Sciatic nerve (tissue), 2 donors: Measurements from ENCODE around the gene NUP210. TPM values are rescaled to one million over a fixed set of nuclear protein-coding genes. Genes with fewer than 3 reads are reported as not detected.
A peak's percentile ranks its signal among the peaks of the same experiment; 100 is the strongest.

Experiments used
- ATAC-seq: fragments of 200-7000 bp; cut with Tn5 transposase; one replicate; pipeline ENCODE4 v1.9.1; 2020; ENCODE audit warnings: mild to moderate bottlenecking, moderate library complexity
- DNase-seq: peaks from one replicate; pipeline ENCODE4 v3.0.0-alpha.2; 2020; ENCODE audit warnings: low spot score
- intact Hi-C: fragments of 100-400 bp; cut with DNase I; formaldehyde crosslinking; loops from one replicate; pipeline ENCODE4 v1.14.2; 2022
- total RNA-seq: library from RNA; stranded (reverse); fragmentation: NEBNext Ultra II Directional; extraction: Animal tissue kit (Norgen Biotek cat#: 25700); gene quantifications from one replicate; pipeline ENCODE4 v1.2.1, GENCODE V29; 2021
- donor health status: DM: no; HTN: no; CAD: no.
- donor health status: DM: no; HTN: no; CAD: no.

The NUP210 gene
- total RNA-seq, 1 donor from 2014 or later, result 5.5 TPM

- intact Hi-C loops, result no loop called here
- no peak for ATAC-seq
- DNase-seq, result no peak
These were observed 55.4 kb downstream of the NUP210 start for GRCh38 chr3:13364602-13365271.

DNA sequence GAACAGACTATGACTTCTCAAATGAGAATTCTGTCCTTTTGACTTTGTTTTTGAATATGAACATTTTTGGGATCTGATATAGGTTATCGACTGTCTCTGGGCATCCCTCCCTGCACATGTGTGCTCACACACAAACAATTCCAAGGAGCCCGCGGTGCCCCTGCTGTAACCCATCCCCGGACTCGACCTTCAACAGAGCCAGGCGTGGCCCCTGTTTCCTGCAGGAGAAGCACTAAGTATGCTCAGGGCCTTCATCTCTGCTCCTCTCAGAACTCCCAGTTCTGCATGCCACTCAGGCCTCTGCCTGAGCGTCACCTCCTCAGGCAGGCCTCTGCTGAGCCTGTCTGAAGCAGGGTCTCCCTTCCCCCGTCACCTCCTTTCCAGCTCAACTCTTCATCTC lies 57.6 kb downstream of the NUP210 start:
- DNase-seq, result no peak
- intact Hi-C loops, result no loop called here
- ATAC-seq, result no peak

DNA sequence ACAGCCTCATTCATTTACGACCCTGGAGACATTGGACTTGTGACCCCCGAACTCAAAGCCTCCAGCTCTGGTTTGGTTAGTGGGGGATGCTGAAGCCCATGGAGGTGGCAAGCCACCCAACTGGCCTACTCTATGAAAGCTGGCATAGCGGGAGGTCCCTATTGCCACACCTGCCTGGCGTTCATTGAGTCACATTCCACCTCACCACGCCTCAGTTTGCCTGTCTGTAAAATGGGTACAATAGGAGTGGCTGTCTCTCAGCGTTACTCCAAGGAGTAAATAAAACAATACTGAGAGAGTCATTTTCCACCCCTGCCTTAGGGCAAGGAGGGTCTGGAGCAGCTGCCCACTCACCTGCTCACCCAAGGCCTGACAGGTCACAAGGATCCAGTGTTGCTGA lies 60.2 kb downstream of the NUP210 start:
- no peak for DNase-seq
- ATAC-seq, result no peak
- intact Hi-C loops, result no loop called here

GRCh38 chr3:13358643-13359042 lies 61.5 kb downstream of the NUP210 start:
- intact Hi-C loops, result no loop called here
- DNase-seq, result no peak
- no peak for ATAC-seq

- ATAC-seq (no peak), DNase-seq (no peak)
- intact Hi-C loops, result no loop called here
These were observed 62.1 kb downstream of the NUP210 start for GRCh38 chr3:13358051-13358450.

- DNase-seq (no peak), ATAC-seq (no peak)
- intact Hi-C loops, result no loop called here
These were observed 63.0 kb downstream of the NUP210 start for GRCh38 chr3:13357074-13357473.

DNA sequence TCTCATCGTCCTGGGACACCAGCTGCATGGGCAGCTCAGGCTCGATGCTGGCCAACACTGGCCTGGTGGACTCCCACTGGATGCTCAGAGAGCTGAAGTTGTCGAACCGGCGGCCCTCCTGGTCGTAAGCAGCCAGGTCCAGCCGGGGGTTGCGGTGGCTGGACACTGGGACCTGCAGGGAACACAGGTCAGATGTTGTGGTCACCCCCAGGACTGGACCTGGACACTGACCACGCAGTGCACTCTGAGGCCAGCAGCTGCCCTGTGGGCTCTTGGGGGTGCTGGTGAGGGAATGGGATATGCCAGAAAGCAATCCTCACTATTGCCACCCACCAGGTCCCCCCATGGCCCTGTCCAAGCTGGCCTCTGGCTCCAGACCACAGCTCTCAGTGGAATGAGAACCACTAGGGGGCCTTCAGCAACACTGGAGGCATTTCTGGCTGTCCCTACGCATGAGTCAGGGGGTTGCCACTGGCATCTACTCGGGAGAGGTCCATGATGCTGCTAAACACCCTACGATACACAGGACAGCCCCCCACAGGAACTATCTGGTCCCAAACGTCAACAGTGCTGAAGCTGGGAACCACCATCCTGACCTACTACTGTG lies 66.1 kb downstream of the NUP210 start:
- ATAC-seq (no peak), DNase-seq (no peak)
- intact Hi-C loops, result no loop called here

- ATAC-seq (no peak), DNase-seq (no peak)
- intact Hi-C loops, result no loop called here
These were observed 66.6 kb downstream of the NUP210 start for GRCh38 chr3:13353506-13353905.

DNA sequence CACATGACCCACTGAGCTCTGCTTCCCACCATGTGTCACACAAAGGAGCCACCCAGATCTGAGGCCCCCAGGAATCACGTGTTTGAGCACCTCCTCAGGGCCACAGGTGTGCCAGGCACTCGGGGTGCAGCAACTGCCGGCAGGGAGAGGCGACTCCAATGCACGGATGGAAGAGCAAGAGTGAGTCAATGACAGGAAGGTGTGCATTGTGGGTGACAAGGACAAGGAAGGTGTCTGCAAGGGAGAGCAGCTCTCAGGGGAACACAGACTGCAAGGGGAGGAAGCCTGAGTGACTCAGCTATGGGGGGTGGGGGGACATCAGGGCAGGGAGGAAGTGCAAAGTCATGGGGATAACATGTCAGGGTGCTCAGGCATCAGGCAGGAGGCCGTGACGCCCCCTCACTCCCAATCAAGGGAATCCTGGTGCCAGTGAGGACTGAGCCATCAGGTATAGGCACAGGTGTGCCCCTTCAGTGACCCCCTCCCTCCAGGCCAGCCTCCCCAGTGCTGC lies 67.4 kb downstream of the NUP210 start:
- no peak for ATAC-seq
- intact Hi-C loops, result no loop called here
- DNase-seq, result no peak

DNA sequence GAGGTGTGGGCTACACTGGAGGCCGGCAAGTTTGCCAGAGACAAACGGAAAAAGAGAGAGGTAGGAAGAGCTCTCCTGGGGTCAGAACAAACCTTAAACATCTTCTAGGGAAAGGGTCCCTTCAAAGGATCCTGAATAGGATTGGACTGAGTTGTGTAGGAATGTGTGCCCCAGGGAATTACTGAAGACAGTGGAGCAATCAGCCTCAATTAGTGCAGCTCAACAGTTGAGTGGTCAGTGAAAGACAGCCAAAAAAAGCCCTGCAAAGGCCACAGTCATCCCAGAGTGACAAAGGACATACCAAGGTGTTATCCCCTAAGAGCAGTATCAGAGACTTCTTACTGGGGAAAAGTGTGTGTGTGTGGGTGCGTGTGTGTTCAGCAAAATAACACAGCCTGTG lies 70.3 kb downstream of the NUP210 start:
- intact Hi-C loops, result no loop called here
- DNase-seq (no peak), ATAC-seq (no peak)

DNA sequence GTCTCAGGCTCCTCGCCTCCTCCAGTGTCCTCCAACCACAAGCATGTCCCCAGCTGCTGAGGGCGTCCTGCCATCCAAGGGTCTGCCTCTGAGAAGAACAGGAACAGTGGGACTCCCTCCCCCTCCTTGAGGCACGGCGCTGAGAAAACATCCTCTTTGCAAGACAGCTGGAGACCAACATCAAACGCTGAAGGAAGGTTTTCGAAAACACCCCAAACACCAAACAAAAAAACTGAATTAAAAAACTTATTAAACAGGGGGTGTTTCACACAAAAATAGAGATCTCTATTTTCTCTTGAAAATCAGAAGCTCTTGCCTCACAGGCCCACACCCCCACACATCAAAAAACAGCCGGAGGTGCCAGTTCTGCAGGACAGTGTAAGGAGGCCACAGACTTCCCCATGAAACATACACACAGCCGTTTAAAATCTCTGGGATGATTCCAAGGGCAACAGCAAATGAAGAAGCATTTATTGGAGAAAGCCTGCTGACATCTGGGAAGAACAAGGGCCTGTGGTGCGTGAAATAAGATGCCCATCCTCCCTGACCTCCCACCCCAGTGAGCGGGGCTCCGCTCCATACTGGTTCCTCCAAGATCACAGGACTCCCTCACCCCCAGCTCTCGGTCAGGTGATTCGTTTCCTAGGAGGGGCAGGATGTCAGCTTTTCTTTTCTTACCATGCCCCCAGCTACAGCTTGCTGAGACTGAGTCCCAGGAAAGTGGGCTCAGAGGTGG lies 71.3 kb downstream of the NUP210 start:
- intact Hi-C loops, result no loop called here
- DNase-seq (no peak), ATAC-seq (peak; percentile 73)

GRCh38 chr3:13348100-13348499 lies 72.0 kb downstream of the NUP210 start:
- intact Hi-C loops, result no loop called here
- no peak for ATAC-seq
- DNase-seq, result no peak

GRCh38 chr3:13347390-13347950 lies 72.7 kb downstream of the NUP210 start:
- DNase-seq (no peak), ATAC-seq (peak; percentile 70)
- intact Hi-C loops, result no loop called here

DNA sequence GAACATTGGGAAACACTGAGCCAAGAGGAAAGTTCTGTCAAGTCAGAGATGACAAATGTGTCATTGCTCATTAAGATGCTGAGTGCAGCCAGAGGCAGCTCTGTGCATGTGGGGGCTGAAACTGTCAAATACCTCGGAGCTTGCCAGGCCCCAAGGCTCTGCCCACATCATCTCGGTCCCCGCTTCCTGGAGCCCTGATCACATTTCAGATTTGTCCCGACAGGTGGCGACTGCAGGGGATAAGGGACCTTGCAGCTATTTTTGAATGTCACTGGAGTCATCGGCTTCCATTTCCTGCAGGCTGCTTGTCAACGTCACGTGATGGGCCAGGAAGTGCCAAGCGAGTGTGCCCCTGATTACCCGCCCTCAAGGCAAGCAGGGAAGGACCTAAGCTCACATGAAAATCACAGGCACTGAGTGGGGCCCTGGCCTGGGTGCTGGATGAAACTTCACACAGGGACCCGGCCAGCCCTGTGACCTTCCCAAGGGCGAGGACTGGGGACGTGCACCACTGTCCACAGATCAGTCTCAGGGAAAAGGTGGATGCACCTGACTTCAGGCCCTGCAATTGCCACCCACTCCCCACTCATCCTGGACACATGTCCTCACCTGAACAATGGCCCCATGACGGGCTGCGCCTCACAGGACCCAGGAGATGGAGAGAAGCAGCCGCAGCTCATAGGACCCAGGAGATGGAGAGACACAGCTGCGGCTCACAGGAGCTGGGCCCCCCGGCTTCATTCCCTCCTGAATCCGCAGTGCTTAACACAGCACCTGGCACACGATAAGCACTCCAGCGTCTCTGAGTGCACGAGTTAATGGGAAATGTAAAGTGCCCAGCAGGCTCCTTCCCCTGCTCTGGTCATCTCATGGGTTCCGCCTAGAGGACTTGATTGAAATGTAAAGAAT lies 73.4 kb downstream of the NUP210 start:
- ATAC-seq, result no peak
- intact Hi-C loops, result no loop called here
- DNase-seq, result no peak

GRCh38 chr3:13345772-13346171 lies 74.3 kb downstream of the NUP210 start:
- ATAC-seq, result no peak

GRCh38 chr3:13345284-13345683 lies 74.8 kb downstream of the NUP210 start:
- DNase-seq (no peak), ATAC-seq (no peak)
- intact Hi-C loops, result no loop called here

More at GRCh38 chr3:13345772-13346171, 74.3 kb downstream of the NUP210 start:
- intact Hi-C loops, result no loop called here
- DNase-seq, result no peak

DNA sequence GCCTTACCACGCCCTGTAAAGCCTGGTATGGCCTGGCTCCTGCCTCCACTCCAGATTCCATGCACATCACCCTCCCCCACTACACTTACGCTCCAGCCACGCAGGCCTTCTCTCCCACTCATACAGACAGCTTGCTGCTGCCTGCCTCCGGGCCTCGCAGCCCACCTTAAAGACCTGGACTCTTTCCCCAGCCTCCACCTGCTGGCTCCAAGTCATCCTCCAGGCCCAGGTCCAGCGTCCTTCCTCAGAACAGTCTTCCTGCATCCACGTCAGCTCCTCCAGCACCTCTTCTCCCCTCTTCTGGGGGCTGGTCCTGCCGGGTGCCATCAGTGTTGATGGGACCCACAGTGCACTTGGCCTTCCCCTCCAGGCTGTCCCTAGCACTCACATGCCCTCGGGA lies 75.5 kb downstream of the NUP210 start:
- intact Hi-C loops, result no loop called here
- DNase-seq (no peak), ATAC-seq (no peak)

- no peak for ATAC-seq
- intact Hi-C loops, result no loop called here
- DNase-seq, result no peak
These were observed 76.5 kb downstream of the NUP210 start for GRCh38 chr3:13343601-13344000.
